Left lung (tissue), 10 donors: ENCODE data around the gene LYST. TPM values are rescaled to one million over a fixed set of nuclear protein-coding genes. Genes with fewer than 3 reads are reported as not detected.

ENCODE experiments used
- ATAC-seq: fragments of 200-7000 bp; cut with Tn5 transposase; one replicate; pipeline ENCODE4 v1.9.1; 2020; ENCODE audit warnings: moderate library complexity
- DNase-seq, 4 donors: peaks; one replicate each; pipeline ENCODE4 v3.0.0-alpha.2; 2013 to 2020
- H3K27ac ChIP-seq, 2 donors: fragments of 200-600 bp; sonication (generic) in 1 of 2; one replicate each; pipeline versions ENCODE4 v1.5.0 to v1.8.0; 2020 to 2021
- H3K27me3 ChIP-seq, 2 donors: fragments of 200-600 bp; sonication (generic) in 1 of 2; one replicate each; pipeline versions ENCODE4 v1.5.0 to v1.8.0; 2020 to 2021
- H3K36me3 ChIP-seq, 2 donors: fragments of 200-600 bp; sonication (generic) in 1 of 2; one replicate each; pipeline versions ENCODE4 v1.5.0 to v1.8.0; 2020 to 2021
- H3K4me1 ChIP-seq, 2 donors: fragments of 200-600 bp; one replicate each; pipeline ENCODE4 v1.8.0; 2021
- H3K4me3 ChIP-seq, 2 donors: fragments of 200-600 bp; sonication (generic) in 1 of 2; one replicate each; pipeline versions ENCODE4 v1.5.0 to v1.8.0; 2020 to 2021; ENCODE audit warnings: mild to moderate bottlenecking in 1 of 2
- H3K9me3 ChIP-seq, 2 donors: fragments of 200-600 bp; sonication (generic) in 1 of 2; one replicate each; pipeline versions ENCODE4 v1.5.0 to v1.8.0; 2020 to 2021
- intact Hi-C, 2 donors: fragments of 100-400 bp; cut with DNase I; formaldehyde crosslinking; loops; one replicate each; pipeline versions ENCODE4 v1.11.2 to v1.14.2; 2022
- polyA plus RNA-seq, 6 donors: library from polyadenylated mRNA; unstranded; fragments of 120-200 nt; gene quantifications; one replicate each; pipeline ENCODE4 v1.2.1, GENCODE V29; 2013; ENCODE audit not compliant: insufficient read length in 6 of 6
- total RNA-seq, 2 donors: library from RNA; stranded (reverse); fragmentation: NEBNext Ultra II Directional; extraction: Animal tissue kit (Norgen Biotek cat#: 25700); gene quantifications; one replicate each; pipeline ENCODE4 v1.2.1, GENCODE V29; 2021
- TF ChIP-seq, protein P1 (sequence below), 2 donors: fragments of 200-600 bp; sonication (generic) in 1 of 2; IDR thresholded peaks; one replicate each; pipeline versions ENCODE4 v1.5.0 to v1.8.0; 2021; ENCODE audit warnings: antibody characterized with exemption in 2 of 2
- donor health status: DM: no; HTN: yes; CAD: no.
- donor health status: DM: no; HTN: no; CAD: no.

LYST gene
- total and polyA plus RNA-seq, 8 donors = 10.3 to 64.9 (median 13.0) TPM

DNA sequence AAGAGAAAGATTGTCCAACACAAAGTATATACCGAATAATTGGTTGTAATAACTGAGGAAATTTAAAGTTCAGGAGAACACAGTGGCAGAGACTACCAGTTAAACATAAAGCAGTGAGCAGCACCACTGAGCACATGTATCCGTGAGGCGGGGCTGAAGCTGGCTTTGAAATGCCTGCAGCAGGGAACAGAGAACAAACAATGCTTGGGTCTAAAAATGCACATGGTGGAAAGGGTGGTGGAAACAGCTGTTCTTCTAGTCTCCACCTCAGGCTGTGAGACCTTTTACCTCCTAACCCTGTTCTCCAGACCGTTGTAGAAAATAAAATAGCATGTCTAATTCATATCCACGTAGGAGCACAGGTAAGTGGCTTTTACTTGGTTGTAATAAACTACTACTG is 209.4 kb downstream of the LYST start:
- Histone ChIP-seq H3K27me3 (peaks cover 8 to 33% of the 10 kb centered on the region in 2 donors), H3K36me3 (peaks cover 0 to 29% of the 10 kb centered on the region in 2 donors), H3K9me3 (no peaks in the 10 kb centered on the region), H3K27ac (no peak overlapping the region), H3K4me1 (no peaks in the 10 kb centered on the region), H3K4me3 (no peak overlapping the region)
- ATAC-seq (no peak), DNase-seq (no peak)
- intact Hi-C loops = no loop called here
- TF ChIP-seq, protein P1, sequence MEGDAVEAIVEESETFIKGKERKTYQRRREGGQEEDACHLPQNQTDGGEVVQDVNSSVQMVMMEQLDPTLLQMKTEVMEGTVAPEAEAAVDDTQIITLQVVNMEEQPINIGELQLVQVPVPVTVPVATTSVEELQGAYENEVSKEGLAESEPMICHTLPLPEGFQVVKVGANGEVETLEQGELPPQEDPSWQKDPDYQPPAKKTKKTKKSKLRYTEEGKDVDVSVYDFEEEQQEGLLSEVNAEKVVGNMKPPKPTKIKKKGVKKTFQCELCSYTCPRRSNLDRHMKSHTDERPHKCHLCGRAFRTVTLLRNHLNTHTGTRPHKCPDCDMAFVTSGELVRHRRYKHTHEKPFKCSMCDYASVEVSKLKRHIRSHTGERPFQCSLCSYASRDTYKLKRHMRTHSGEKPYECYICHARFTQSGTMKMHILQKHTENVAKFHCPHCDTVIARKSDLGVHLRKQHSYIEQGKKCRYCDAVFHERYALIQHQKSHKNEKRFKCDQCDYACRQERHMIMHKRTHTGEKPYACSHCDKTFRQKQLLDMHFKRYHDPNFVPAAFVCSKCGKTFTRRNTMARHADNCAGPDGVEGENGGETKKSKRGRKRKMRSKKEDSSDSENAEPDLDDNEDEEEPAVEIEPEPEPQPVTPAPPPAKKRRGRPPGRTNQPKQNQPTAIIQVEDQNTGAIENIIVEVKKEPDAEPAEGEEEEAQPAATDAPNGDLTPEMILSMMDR (IDR thresholded peaks at IDR 0.05) = no peak

DNA sequence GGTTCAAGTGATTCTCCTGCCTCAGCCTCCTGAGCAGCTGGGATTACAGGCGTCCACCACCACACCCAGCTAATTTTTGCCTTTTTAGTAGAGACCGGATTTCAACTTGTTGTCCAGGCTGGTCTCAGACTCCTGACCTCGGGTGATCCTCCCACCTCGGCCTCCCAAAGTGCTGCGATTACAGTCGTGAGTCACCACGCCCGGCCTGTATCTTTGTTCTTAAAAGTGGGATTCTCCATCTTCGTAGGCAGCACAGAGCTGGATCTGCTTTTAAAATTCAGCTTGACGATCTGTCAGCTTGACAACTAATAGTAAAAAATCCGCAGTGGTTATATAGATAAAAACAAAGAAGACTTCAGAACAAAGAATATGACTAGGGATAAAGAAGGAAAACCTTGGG is 214.3 kb downstream of the LYST start:
- Histone ChIP-seq H3K9me3 (no peaks in the 10 kb centered on the region), H3K36me3 (no peaks in the 10 kb centered on the region), H3K4me3 (no peak overlapping the region), H3K27me3 (peaks cover 48 to 82% of the 10 kb centered on the region in 2 donors), H3K4me1 (peaks cover 10 to 28% of the 10 kb centered on the region in 2 donors), H3K27ac (no peak overlapping the region)
- intact Hi-C loops = no loop called here
- TF ChIP-seq, protein P1 (IDR thresholded peaks at IDR 0.05) = no peak
- ATAC-seq (no peak), DNase-seq (no peak)

DNA sequence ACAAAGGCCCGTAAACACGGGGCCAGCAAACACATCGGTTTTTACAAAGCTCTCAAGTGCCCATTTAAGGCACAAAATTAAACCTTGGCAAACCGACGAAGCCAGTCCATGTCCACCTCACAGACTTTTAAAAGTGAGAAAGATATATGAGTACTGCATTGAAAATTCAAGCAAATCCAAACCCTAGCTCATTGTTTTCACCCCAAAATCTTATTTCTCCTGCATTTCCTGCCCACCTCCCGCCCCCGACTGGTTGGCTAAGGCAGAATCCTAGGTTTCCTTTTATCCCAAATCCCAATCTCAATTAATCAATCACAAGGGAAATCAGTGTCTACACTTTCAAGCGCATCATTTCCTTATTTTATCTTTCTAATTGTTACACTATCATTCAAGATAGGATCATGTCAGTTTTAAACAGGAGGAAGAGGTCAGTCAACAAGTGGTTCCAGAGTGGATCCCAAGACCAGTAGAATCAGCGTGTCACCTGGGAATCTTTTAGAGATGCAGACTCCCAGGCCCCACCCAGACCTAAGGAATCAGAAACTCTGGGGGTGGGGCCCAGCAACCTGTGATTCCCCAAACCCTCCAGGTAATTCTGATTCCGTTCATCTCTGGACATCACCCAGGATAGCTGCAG is 215.4 kb downstream of the LYST start:
- Histone ChIP-seq H3K4me3 (no peak overlapping the region), H3K9me3 (no peaks in the 10 kb centered on the region), H3K36me3 (no peaks in the 10 kb centered on the region), H3K27ac (no peak overlapping the region), H3K27me3 (peaks cover 55 to 93% of the 10 kb centered on the region in 2 donors), H3K4me1 (peaks cover 10 to 28% of the 10 kb centered on the region in 2 donors)
- ATAC-seq = no peak
- intact Hi-C loops = no loop called here
- TF ChIP-seq, protein P1 (IDR thresholded peaks at IDR 0.05) = no peak
- no peak for DNase-seq

DNA sequence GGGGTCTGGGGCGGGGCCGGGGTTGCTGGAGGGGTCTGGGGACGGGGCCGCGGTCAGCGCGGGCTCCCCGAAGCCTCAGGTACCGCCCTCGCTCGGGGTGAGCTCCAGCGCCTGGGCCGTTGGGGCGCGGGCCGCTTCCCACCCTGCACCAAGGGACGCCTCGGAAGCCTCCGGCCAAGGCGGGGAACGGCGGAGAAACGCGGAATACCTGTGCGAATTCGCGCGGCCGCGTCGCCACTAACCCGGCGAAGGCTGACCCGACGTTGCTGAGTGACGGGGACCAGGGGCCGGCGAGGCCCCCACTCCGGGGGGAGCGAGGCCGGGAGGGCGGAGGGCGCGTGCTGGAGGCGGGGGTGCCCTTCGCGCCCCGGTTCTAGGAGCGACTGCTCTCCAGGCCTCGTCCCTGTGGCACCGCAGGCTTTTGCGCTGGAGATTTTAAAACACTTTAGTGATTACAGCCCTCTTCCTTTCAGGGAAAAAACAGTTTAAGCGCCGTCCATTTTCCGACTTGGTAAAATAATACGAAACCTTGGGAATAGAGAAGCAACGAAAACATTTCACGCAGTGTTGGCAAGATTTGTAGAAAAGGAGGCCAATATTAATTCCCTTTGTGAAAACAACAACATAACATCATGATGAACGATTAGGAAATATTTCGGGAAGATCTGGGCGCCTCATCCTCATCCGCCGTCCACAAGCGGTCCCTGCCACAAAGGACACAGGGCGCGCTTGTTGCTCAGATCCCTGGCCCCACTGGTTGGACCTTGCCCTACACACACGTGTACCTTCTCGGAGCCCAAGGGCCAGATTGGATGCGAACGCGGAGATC is 216.2 kb downstream of the LYST start:
- Histone ChIP-seq H3K9me3 (no peaks in the 10 kb centered on the region), H3K27ac (no peak overlapping the region), H3K36me3 (no peaks in the 10 kb centered on the region), H3K4me3 (peak overlapping the region in 1 of 2 donors; percentile 38), H3K27me3 (peaks cover 57 to 100% of the 10 kb centered on the region in 2 donors), H3K4me1 (peaks cover 10 to 28% of the 10 kb centered on the region in 2 donors)
- intact Hi-C loops = no loop called here
- DNase-seq = peak in 3 of 4 donors; percentile 14 to 85 (median 20)
- TF ChIP-seq, protein P1 (IDR thresholded peaks at IDR 0.05) = no peak
- peak; percentile 31 for ATAC-seq
